Smooth muscle cell (in vitro differentiated cells): ENCODE data around the gene DUSP15. TPM values are rescaled to one million over a fixed set of nuclear protein-coding genes. Genes with fewer than 3 reads are reported as not detected.

ENCODE experiments used
- DNase-seq: peaks from one replicate; lab custom pipeline; 2025; ENCODE audit not compliant: unreplicated experiment; lab: John Stamatoyannopoulos, UW
- H2AFZ ChIP-seq: fragments of 200-600 bp; sonication (generic); 2 replicates; pipeline ENCODE4 v1.6.0; 2016; ENCODE audit warnings: antibody characterized with exemption, low read depth, mild to moderate bottlenecking
- H3F3A ChIP-seq: fragments of 200-600 bp; sonication (generic); 2 replicates; pipeline ENCODE4 v1.6.0; 2017; ENCODE audit warnings: antibody characterized with exemption, low read depth
- H3K27ac ChIP-seq: fragments of 200-600 bp; sonication (generic); 2 replicates; pipeline ENCODE4 v1.5.1; 2016; ENCODE audit warnings: low read depth, mild to moderate bottlenecking
- H3K27me3 ChIP-seq: fragments of 200-600 bp; sonication (generic); 2 replicates; pipeline ENCODE4 v1.6.1; 2016; ENCODE audit warnings: low read depth, mild to moderate bottlenecking
- H3K36me3 ChIP-seq: fragments of 200-600 bp; sonication (generic); 2 replicates; pipeline ENCODE4 v1.5.1; 2016; ENCODE audit warnings: low read depth
- H3K4me1 ChIP-seq: fragments of 200-600 bp; sonication (generic); 2 replicates; pipeline ENCODE4 v1.5.1; 2016; ENCODE audit warnings: low read depth
- H3K4me2 ChIP-seq: fragments of 200-600 bp; sonication (generic); 2 replicates; pipeline ENCODE4 v1.6.0; 2016; ENCODE audit warnings: mild to moderate bottlenecking
- H3K4me3 ChIP-seq: fragments of 200-600 bp; sonication (generic); 2 replicates; pipeline ENCODE4 v1.5.1; 2016; ENCODE audit warnings: mild to moderate bottlenecking
- H3K79me2 ChIP-seq: fragments of 200-600 bp; sonication (generic); 2 replicates; pipeline ENCODE4 v1.6.0; 2016; ENCODE audit warnings: low read depth, mild to moderate bottlenecking
- H3K9ac ChIP-seq: fragments of 200-600 bp; sonication (generic); 2 replicates; pipeline ENCODE4 v1.6.0; 2016; ENCODE audit warnings: low read depth
- H3K9me3 ChIP-seq: fragments of 200-600 bp; sonication (generic); replicated peaks from 2 replicates; pipeline ENCODE4 v1.5.1; 2016; ENCODE audit warnings: low read depth
- H4K20me1 ChIP-seq: fragments of 200-600 bp; sonication (generic); 2 replicates; pipeline ENCODE4 v1.6.0; 2016; ENCODE audit warnings: low read depth
- WGBS: methylation state at CpG from one replicate; pipeline ENCODE4 v1.1.7; 2016; ENCODE audit warnings: low lambda C conversion rate; 5-methylcytosine and 5-hydroxymethylcytosine counted together
- polyA plus RNA-seq: library from polyadenylated mRNA; unstranded; fragments of >200 nt; fragmentation: Nextera tagmentation; extraction: Ambion mirVana; gene quantifications from 2 replicates; pipeline ENCODE4 v1.2.1, GENCODE V29; 2016
- total RNA-seq: library from RNA; depleted of rRNA; stranded (reverse); fragments of >200 nt; gene quantifications from 2 replicates; pipeline ENCODE4 v1.2.3, GENCODE V29; 2014
- TF ChIP-seq, protein P1 (sequence below): fragments of 200-600 bp; sonication (generic); IDR thresholded peaks from 2 replicates; pipeline ENCODE4 v1.5.1; 2017; ENCODE audit warnings: borderline replicate concordance, mild to moderate bottlenecking, antibody characterized with exemption; ENCODE audit not compliant: insufficient read depth, poor library complexity, severe bottlenecking

Gene DUSP15
- total and polyA plus RNA-seq, 2 experiments from 2014 or later: 6.2 to 10.2 TPM

DNA sequence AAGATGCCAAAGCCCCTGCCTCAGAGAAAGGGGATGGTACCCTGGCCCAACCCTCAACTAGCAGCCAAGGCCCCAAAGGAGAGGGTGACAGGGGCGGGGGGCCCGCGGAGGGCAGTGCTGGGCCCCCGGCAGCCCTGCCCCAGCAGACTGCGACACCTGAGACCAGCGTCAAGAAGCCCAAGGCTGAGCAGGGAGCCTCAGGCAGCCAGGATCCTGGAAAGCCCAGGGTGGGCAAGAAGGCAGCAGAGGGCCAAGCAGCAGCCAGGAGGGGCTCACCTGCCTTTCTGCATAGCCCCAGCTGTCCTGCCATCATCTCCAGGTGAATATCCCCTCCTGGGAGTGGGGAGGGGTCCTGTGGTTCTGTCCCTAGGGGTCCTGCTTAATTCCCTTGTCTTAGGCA lies 50.1 kb downstream of the DUSP15 start:
- Histone ChIP-seq H3K9me3 (no peaks in the 10 kb centered on the region), H3K9ac (no peak overlapping the region), H3K4me3 (no peak overlapping the region), H3K4me2 (no peak overlapping the region), H2AFZ (no peak overlapping the region), H3K79me2 (no peaks in the 10 kb centered on the region), H3K27me3 (no peaks in the 10 kb centered on the region), H3F3A (no peaks in the 10 kb centered on the region), H3K27ac (no peak overlapping the region), H3K4me1 (no peaks in the 10 kb centered on the region), H4K20me1 (no peaks in the 10 kb centered on the region), H3K36me3 (no peaks in the 10 kb centered on the region)
- no peak for DNase-seq
- 85% methylated on average over 6 of the region's 6 CpGs for WGBS
- TF ChIP-seq, protein P1, sequence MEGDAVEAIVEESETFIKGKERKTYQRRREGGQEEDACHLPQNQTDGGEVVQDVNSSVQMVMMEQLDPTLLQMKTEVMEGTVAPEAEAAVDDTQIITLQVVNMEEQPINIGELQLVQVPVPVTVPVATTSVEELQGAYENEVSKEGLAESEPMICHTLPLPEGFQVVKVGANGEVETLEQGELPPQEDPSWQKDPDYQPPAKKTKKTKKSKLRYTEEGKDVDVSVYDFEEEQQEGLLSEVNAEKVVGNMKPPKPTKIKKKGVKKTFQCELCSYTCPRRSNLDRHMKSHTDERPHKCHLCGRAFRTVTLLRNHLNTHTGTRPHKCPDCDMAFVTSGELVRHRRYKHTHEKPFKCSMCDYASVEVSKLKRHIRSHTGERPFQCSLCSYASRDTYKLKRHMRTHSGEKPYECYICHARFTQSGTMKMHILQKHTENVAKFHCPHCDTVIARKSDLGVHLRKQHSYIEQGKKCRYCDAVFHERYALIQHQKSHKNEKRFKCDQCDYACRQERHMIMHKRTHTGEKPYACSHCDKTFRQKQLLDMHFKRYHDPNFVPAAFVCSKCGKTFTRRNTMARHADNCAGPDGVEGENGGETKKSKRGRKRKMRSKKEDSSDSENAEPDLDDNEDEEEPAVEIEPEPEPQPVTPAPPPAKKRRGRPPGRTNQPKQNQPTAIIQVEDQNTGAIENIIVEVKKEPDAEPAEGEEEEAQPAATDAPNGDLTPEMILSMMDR: no peak

DNA sequence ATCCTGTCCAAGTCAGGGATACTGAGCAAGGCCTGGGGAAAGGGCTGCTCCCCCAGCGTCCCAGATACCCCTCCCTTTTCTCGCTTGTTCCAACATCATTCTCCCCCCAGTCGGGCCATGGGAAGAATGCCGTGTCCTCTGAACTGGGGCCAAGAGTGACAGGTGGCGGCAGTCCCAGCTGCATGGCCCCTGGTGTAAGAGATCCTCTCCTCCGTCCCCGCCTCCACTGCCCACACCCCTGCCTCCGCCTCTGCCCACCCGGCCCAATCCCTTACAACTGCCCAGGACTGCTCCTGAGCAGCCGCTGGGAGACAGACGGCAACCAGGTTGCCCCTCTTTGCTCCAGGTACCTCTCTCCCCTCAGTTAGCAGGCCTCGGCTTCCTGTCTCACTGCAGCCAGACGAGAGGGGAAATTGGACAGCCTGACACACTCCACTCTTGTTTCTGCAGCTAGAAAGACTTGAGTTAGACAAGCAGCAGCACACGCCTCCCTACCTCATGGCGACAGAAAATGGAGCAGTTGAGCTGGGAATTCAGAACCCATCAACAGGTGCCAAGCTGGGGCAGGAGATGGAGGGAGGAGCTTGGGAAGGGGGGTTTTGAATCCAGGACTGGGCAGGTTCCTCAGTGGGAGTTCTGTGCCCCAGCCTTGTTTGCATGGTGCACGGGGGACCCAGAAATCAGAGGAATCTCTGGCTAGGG lies 51.1 kb downstream of the DUSP15 start, which contains the start of gene MYLK2:
Gene MYLK2 (plus strand): TSS at position 274 of the 702 bp plus-strand sequence. CDS start 225 bp downstream, at position 499.
- H3K36me3 ChIP-seq: no peaks in the 10 kb centered on the region
- WGBS: 87% methylated on average over 16 of the region's 16 CpGs
- no peak within 1 kb of the TSS for H3K9ac ChIP-seq
- H3F3A ChIP-seq: no peaks in the 10 kb centered on the region
- H3K79me2 ChIP-seq: no peaks in the 10 kb centered on the region
- H4K20me1 ChIP-seq: no peaks in the 10 kb centered on the region
- H3K9me3 ChIP-seq: no peaks in the 10 kb centered on the region
- H3K4me2 ChIP-seq: no peak within 1 kb of the TSS
- no peak within 1 kb of the TSS for H3K27ac ChIP-seq
- no peak for DNase-seq
- no peaks in the 10 kb centered on the region for H3K4me1 ChIP-seq
- no peak within 1 kb of the TSS for H2AFZ ChIP-seq
- TF ChIP-seq, protein P1: no peak
- H3K4me3 ChIP-seq: no peak within 1 kb of the TSS
- no peaks in the 10 kb centered on the region for H3K27me3 ChIP-seq

DNA sequence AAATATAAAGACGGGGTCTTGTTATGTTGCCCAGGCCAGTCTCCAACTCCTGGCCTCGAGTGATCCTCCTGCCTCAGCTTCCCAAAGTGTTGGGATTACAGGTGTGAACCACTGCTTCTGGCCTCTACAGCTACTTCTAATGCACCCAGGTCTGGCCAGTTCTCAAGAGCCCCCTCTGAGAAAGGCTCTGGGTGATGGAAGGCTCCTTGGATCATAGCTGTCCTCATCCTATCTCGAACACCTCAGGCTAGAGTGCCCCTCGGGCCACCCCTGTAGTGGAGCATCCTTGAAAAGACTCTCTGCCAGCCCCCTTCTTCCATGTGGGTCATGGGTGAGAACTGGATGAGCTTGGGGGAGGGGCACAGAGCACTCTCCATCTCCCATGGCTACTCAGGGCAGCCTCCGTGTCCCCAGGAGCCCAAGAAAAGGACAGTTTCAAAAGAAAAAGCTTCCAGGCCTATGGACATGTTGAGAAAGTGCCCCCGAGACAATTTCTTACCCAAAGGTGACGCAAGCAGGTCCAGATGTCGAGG lies 51.9 kb downstream of the DUSP15 start:
- Histone ChIP-seq H3K27me3 (no peaks in the 10 kb centered on the region), H3K27ac (no peak overlapping the region), H2AFZ (no peak overlapping the region), H3K79me2 (no peaks in the 10 kb centered on the region), H3F3A (no peaks in the 10 kb centered on the region), H4K20me1 (no peaks in the 10 kb centered on the region), H3K9me3 (no peaks in the 10 kb centered on the region), H3K4me1 (no peaks in the 10 kb centered on the region), H3K9ac (no peak overlapping the region), H3K4me2 (no peak overlapping the region), H3K4me3 (no peak overlapping the region), H3K36me3 (no peaks in the 10 kb centered on the region)
- 91% methylated on average over 8 of the region's 8 CpGs for WGBS
- DNase-seq: no peak
- TF ChIP-seq, protein P1: no peak

DNA sequence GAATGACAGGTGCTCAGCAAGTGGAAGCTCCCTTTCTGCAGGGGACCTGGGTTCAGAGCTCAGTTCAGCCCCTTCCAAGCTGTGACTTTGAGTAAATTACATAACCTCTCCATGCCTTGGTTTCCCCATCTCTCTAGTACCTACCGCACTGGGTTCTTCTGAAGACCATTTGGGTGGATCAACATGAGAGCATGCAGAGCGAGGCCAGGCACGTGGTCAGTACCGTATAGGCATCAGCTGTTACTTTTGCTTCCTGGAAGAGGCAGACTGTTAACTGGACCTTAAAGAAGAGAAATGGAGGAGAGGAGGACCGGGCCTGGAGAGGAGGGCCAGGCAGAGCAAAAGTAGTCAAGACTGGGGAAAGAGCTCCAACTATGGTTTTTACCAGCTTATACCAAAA lies 52.9 kb downstream of the DUSP15 start:
- no peak overlapping the region for H3K27ac ChIP-seq
- TF ChIP-seq, protein P1: no peak
- no peak overlapping the region for H3K4me3 ChIP-seq
- 93% methylated on average over 5 of the region's 5 CpGs for WGBS
- no peak overlapping the region for H3K4me2 ChIP-seq
- H3K9me3 ChIP-seq: no peaks in the 10 kb centered on the region
- H3F3A ChIP-seq: no peaks in the 10 kb centered on the region
- no peaks in the 10 kb centered on the region for H4K20me1 ChIP-seq
- no peak overlapping the region for H3K9ac ChIP-seq
- H3K27me3 ChIP-seq: no peaks in the 10 kb centered on the region
- no peaks in the 10 kb centered on the region for H3K79me2 ChIP-seq
- H3K4me1 ChIP-seq: no peaks in the 10 kb centered on the region
- no peaks in the 10 kb centered on the region for H3K36me3 ChIP-seq
- no peak for DNase-seq
- H2AFZ ChIP-seq: no peak overlapping the region
